ENCODE results near the gene NCAM1. TPM values are rescaled to one million over a fixed set of nuclear protein-coding genes. Genes with fewer than 3 reads are reported as not detected.

Gene NCAM1
- total and polyA plus RNA-seq, 2 donors (not counting 3 experiments of a cell fraction or from before 2014, with no cell fraction given), result 0.03 TPM; not detected in 1

GRCh38 chr11:113261709-113262475 lies 300.7 kb downstream of the NCAM1 start:
- CTCF ChIA-PET, result no interaction called here
- H4K20me1 ChIP-seq (replicated peaks; ENCODE audit: control insufficient read depth, extremely low read depth, insufficient read depth, low read length), result no peaks in the 10 kb centered on the region
- no TSS peak for BruUV-seq (replicated peaks)

More at GRCh38 chr11:113261709-113262475, 300.7 kb downstream of the NCAM1 start:
- POLR2A ChIA-PET, result no interaction called here
- Histone ChIP-seq H3K4me2 (ENCODE audit: insufficient read depth, low read length) (no peak overlapping the region), H3K4me1 (ENCODE audit: control insufficient read depth, extremely low read depth, insufficient read depth, low read length) (no peaks in the 10 kb centered on the region), H3K4me3 (replicated peaks in 1 of 3; ENCODE audit: insufficient read depth in 1 of 3, low read depth in 1 of 3, low read length in 3 of 3) (no peak overlapping the region), H3K9me1 (replicated peaks; ENCODE audit: control insufficient read depth, extremely low read depth, insufficient read depth, low read length) (no peaks in the 10 kb centered on the region), H3K9me3 (replicated peaks; ENCODE audit: control insufficient read depth, insufficient read depth, low read length) (no peaks in the 10 kb centered on the region), H3K79me2 (ENCODE audit: control insufficient read depth, insufficient read depth, low read length) (no peaks in the 10 kb centered on the region), H3K27ac (ENCODE audit: insufficient read depth, low read depth, low read length) (no peak overlapping the region), H2AFZ (ENCODE audit: low read depth, low read length) (no peak overlapping the region), H3K9ac (replicated peaks; ENCODE audit: extremely low read depth, insufficient read depth, low read length) (no peak overlapping the region), H3K36me3 (ENCODE audit: control insufficient read depth in 2 of 2, extremely low read depth in 1 of 2, insufficient read depth in 2 of 2, low read length in 2 of 2) (no peaks in the 10 kb centered on the region), H3K27me3 (ENCODE audit: control insufficient read depth in 2 of 2, insufficient read depth in 2 of 2, low read length in 2 of 2) (no peaks in the 10 kb centered on the region)
- no peak for FAIRE-seq
- no peak for DNase-seq (ENCODE audit: low read depth, low spot score)
- intact Hi-C loops (cut with micrococcal nuclease) (no loop called here), dilution Hi-C loops (cut with MboI; ENCODE audit: extremely low pct_ligation_motif_present, low sequenced_read_pairs) (no loop called here)
- TF ChIP-seq JUN (IDR thresholded peaks at IDR 0.05; ENCODE audit: borderline replicate concordance, insufficient read depth, insufficient read length, low read depth), result no peak
- no peak for TF ChIP-seq CTCF (IDR thresholded peaks at IDR 0.05; ENCODE audit: extremely low read depth in 1 of 2, insufficient read depth in 1 of 2, low read depth in 1 of 2, low read length in 2 of 2)
- TF ChIP-seq EZH2 (IDR thresholded peaks at IDR 0.05; ENCODE audit: borderline replicate concordance, low read depth, low read length, severe bottlenecking), result no peak
- no peak for TF ChIP-seq MYC (IDR thresholded peaks at IDR 0.05; ENCODE audit: low read depth, low read length)
- TF ChIP-seq POLR2A (IDR thresholded peaks at IDR 0.05; ENCODE audit: low read depth, low read length), result no peak
- no peak for TF ChIP-seq MAX (IDR thresholded peaks at IDR 0.05; ENCODE audit: insufficient read depth, insufficient read length)
- TF ChIP-seq POLR2AphosphoS5 (IDR thresholded peaks at IDR 0.05; ENCODE audit: insufficient read depth, low read depth, low read length), result no peak
- TF ChIP-seq FOS (IDR thresholded peaks at IDR 0.05; ENCODE audit: borderline replicate concordance, insufficient read depth, low read length), result no peak
- no peak for TF ChIP-seq GATA2 (IDR thresholded peaks at IDR 0.05; ENCODE audit: insufficient read depth, insufficient read length, low read depth, low read length)

All from endothelial cell of umbilical vein (primary cell).